Measurements from ENCODE around the gene SH3GLB1. TPM values are rescaled to one million over a fixed set of nuclear protein-coding genes. Genes with fewer than 3 reads are reported as not detected.

SH3GLB1 gene
- total and polyA plus RNA-seq, 9 of the 15 experiments (the other 6 are each of a cell fraction or from before 2014, with no cell fraction given): 8.6 to 34.2 (median 24.2) TPM

- ATAC-seq (no peak), DNase-seq (ENCODE audit: extremely low read depth in 1 of 4, low spot score in 3 of 4) (no peak), FAIRE-seq (no peak)
- peaks cover 12 to 18% of the 10 kb centered on the region in 2 experiments for H3K4me1 ChIP-seq (replicated peaks in 1 of 2; ENCODE audit: control insufficient read depth in 2 of 2, insufficient read depth in 2 of 2, low read length in 2 of 2)
- H4K20me1 ChIP-seq (replicated peaks; ENCODE audit: control insufficient read depth, insufficient read depth, low read length): peaks cover 3% of the 10 kb centered on the region; the same call in 1 of the 2 replicates
- in situ Hi-C loops (cut with MboI) (no loop called here), intact Hi-C loops (cut with micrococcal nuclease) (loop anchor here (2.0 to 10.0 kb wide), 3 partner anchors 35 to 379 kb away; no protein-coding TSS in a partner anchor)
- WGBS (ENCODE audit: insufficient coverage, low coverage, missing lambda C conversion rate): 2% methylated on average over 4 of the region's 4 CpGs
- no peaks in the 10 kb centered on the region for H3K27me3 ChIP-seq (ENCODE audit: control insufficient read depth in 2 of 2, insufficient read depth in 2 of 2, low read length in 2 of 2)
- H3K4me3 ChIP-seq: peak overlapping the region; percentile 84
- peak overlapping the region; percentile 80 to 95; a peak in 3 of 4 replicates for H3K9ac ChIP-seq (ENCODE audit: insufficient read depth in 1 of 2, low read depth in 2 of 2, low read length in 2 of 2)
- CTCF ChIA-PET (ENCODE audit: low intra/inter-chr PET ratio): no interaction called here
- TSS peak; percentile 42 for BruUV-seq (replicated peaks)
- H3K79me2 ChIP-seq (ENCODE audit: control insufficient read depth, insufficient read depth, low read length): peaks cover 57% of the 10 kb centered on the region
- no peaks in the 10 kb centered on the region for H3K9me1 ChIP-seq (ENCODE audit: control insufficient read depth, insufficient read depth, low read length)
- peaks cover 3% of the 10 kb centered on the region; the same call in 1 of the 3 replicates for H3K36me3 ChIP-seq (ENCODE audit: control insufficient read depth, insufficient read depth, low read length)
- peak overlapping the region; percentile 87 for H3K27ac ChIP-seq (ENCODE audit: extremely low read depth, low read depth, low read length)
- peak overlapping the region; percentile 92 for H2AFZ ChIP-seq (ENCODE audit: low read depth, low read length)
- POLR2A ChIA-PET: interaction anchor here (0.6 to 5.1 kb wide), 7 partner anchors 10 to 209 kb away, joined by 3 to 56 read pairs (median 3); partner anchors contain the start of genes HS2ST1 and SELENOF
- H3K4me2 ChIP-seq (ENCODE audit: insufficient read depth, low read length): peak overlapping the region; percentile 90
- H3K9me3 ChIP-seq (replicated peaks; ENCODE audit: control insufficient read depth, insufficient read depth, low read depth, low read length): no peaks in the 10 kb centered on the region
- TF ChIP-seq ZFP1 (CRISPR knock-in tag; IDR thresholded peaks at IDR 0.05) (no peak), ZNF584 (CRISPR knock-in tag; IDR thresholded peaks at IDR 0.05; ENCODE audit: low read depth) (no peak), MAFG (tag; conservative IDR thresholded peaks at IDR 0.05) (0 out of 2 replicates have a peak, but pooled peaks have one; percentile 16), BCOR (IDR thresholded peaks at IDR 0.05) (no peak)
Observed at GRCh38 chr1:86705665-86705985, 1.2 kb downstream of the SH3GLB1 start.

DNA sequence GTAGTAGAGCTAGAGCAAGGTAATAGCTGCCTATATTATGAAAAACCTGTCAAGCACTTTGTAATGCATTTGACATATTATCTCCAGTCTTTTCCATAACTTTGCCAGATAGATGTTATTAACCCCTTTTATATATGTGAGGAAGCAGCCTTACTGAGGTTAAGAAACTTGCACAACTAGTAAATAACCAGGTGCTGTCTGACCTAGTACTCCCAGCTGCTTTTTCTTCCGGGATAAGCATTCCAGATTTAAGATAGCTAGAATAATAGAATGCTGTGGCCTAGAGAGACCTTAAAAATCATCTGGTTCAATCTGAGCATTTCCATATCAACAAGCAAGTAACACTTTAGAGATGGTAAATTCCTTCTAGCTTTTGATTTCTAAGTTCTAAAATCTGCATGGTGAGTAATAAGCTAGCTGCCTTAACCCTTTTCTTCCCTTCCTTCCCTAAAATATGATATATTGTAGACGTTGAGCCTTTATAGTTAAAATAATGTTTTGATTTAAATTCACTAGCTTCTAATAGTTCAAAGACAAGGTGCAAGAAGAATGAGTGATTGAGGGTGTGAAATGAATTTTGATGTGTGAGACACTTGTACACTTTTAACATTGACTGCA, 1.8 kb downstream of the SH3GLB1 start:
- no peaks in the 10 kb centered on the region for H3K27me3 ChIP-seq (ENCODE audit: control insufficient read depth in 2 of 2, insufficient read depth in 2 of 2, low read length in 2 of 2)
- H3K36me3 ChIP-seq (ENCODE audit: control insufficient read depth, insufficient read depth, low read length): peaks cover 3% of the 10 kb centered on the region; the same call in 1 of the 3 replicates
- H2AFZ ChIP-seq (ENCODE audit: low read depth, low read length): no peak overlapping the region
- peaks cover 12 to 18% of the 10 kb centered on the region in 2 experiments; a peak in 4 of 5 replicates for H3K4me1 ChIP-seq (replicated peaks in 1 of 2; ENCODE audit: control insufficient read depth in 2 of 2, insufficient read depth in 2 of 2, low read length in 2 of 2)
- WGBS (ENCODE audit: insufficient coverage, low coverage, missing lambda C conversion rate): 3% methylated on average over 2 of the region's 2 CpGs
- H3K9me1 ChIP-seq (ENCODE audit: control insufficient read depth, insufficient read depth, low read length): no peaks in the 10 kb centered on the region
- POLR2A ChIA-PET: interaction anchor here (1.2 to 5.1 kb wide), 4 partner anchors 10 to 86 kb away, joined by 3 to 56 read pairs (median 3); no protein-coding TSS in a partner anchor
- DNase-seq (ENCODE audit: extremely low read depth in 1 of 4, low spot score in 3 of 4) (peak in 1 of 4 experiments; percentile 11), FAIRE-seq (no peak), ATAC-seq (no peak)
- peaks cover 62% of the 10 kb centered on the region for H3K79me2 ChIP-seq (ENCODE audit: control insufficient read depth, insufficient read depth, low read length)
- peaks cover 3% of the 10 kb centered on the region; the same call in 1 of the 2 replicates for H4K20me1 ChIP-seq (replicated peaks; ENCODE audit: control insufficient read depth, insufficient read depth, low read length)
- CTCF ChIA-PET (ENCODE audit: low intra/inter-chr PET ratio): no interaction called here
- H3K4me3 ChIP-seq: peak overlapping the region; percentile 84
- H3K9ac ChIP-seq (ENCODE audit: insufficient read depth in 1 of 2, low read depth in 2 of 2, low read length in 2 of 2): peak overlapping the region in 1 of 2 experiments; percentile 80; a peak in 2 of 4 replicates
- intact Hi-C loops (cut with micrococcal nuclease): loop anchor here (10.0 kb wide), 2 partner anchors 129 to 379 kb away; no protein-coding TSS in a partner anchor
- H3K4me2 ChIP-seq (ENCODE audit: insufficient read depth, low read length): peak overlapping the region; percentile 90
- peak overlapping the region; percentile 87; the same call in 1 of the 3 replicates for H3K27ac ChIP-seq (ENCODE audit: extremely low read depth, low read depth, low read length)
- in situ Hi-C loops (cut with MboI): no loop called here
- no TSS peak for BruUV-seq (replicated peaks)
- H3K9me3 ChIP-seq (replicated peaks; ENCODE audit: control insufficient read depth, insufficient read depth, low read depth, low read length): no peaks in the 10 kb centered on the region
- TF ChIP-seq ZNF668 (CRISPR knock-in tag; IDR thresholded peaks at IDR 0.05): no peak
- TF ChIP-seq NFYB (IDR thresholded peaks at IDR 0.05; ENCODE audit: extremely low read depth, insufficient read length): no peak
- TF ChIP-seq POLR2G (IDR thresholded peaks at IDR 0.05; ENCODE audit: low read depth, low read length): no peak
- TF ChIP-seq XRCC5 (IDR thresholded peaks at IDR 0.05; ENCODE audit: low read depth, low read length): no peak
- no peak for TF ChIP-seq ZKSCAN1 (IDR thresholded peaks at IDR 0.05; ENCODE audit: low read depth, low read length)
- TF ChIP-seq, protein P1, sequence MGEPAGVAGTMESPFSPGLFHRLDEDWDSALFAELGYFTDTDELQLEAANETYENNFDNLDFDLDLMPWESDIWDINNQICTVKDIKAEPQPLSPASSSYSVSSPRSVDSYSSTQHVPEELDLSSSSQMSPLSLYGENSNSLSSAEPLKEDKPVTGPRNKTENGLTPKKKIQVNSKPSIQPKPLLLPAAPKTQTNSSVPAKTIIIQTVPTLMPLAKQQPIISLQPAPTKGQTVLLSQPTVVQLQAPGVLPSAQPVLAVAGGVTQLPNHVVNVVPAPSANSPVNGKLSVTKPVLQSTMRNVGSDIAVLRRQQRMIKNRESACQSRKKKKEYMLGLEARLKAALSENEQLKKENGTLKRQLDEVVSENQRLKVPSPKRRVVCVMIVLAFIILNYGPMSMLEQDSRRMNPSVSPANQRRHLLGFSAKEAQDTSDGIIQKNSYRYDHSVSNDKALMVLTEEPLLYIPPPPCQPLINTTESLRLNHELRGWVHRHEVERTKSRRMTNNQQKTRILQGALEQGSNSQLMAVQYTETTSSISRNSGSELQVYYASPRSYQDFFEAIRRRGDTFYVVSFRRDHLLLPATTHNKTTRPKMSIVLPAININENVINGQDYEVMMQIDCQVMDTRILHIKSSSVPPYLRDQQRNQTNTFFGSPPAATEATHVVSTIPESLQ (CRISPR knock-in tag; IDR thresholded peaks at IDR 0.05): no peak
- no peak for TF ChIP-seq USF1 (CRISPR knock-in tag; IDR thresholded peaks at IDR 0.05)

All from K562 (cell line).